H9 (cell line): ENCODE measurements around the gene RSU1. TPM values are rescaled to one million over a fixed set of nuclear protein-coding genes. Genes with fewer than 3 reads are reported as not detected.

Experiments
- DNase-seq: peaks from one replicate; pipeline ENCODE4 v3.0.0-alpha.2; 2017
- H2AFZ ChIP-seq: one replicate; pipeline ENCODE4 v1.6.1; 2013; ENCODE audit warnings: mild to moderate bottlenecking, low read length, control low read depth, moderate library complexity
- H2AK5ac ChIP-seq: 2 replicates; pipeline ENCODE4 v1.6.1; 2013; ENCODE audit warnings: low read length, control low read depth, mixed read lengths; ENCODE audit not compliant: insufficient read length
- H2BK120ac ChIP-seq: one replicate; pipeline ENCODE4 v1.6.1; 2013; ENCODE audit warnings: low read depth, mild to moderate bottlenecking, low read length, control low read depth, inconsistent platforms; ENCODE audit not compliant: poor library complexity, severe bottlenecking
- H2BK12ac ChIP-seq: 2 replicates; pipeline ENCODE4 v1.6.1; 2013; ENCODE audit warnings: low read length, control low read depth, mixed read lengths, low read depth; ENCODE audit not compliant: insufficient read length
- H2BK15ac ChIP-seq: 2 replicates; pipeline ENCODE4 v1.6.1; 2013; ENCODE audit warnings: low read depth, low read length, control low read depth
- H2BK20ac ChIP-seq: one replicate; pipeline ENCODE4 v1.6.1; 2013; ENCODE audit warnings: low read depth, mild to moderate bottlenecking, low read length, control low read depth, inconsistent platforms; ENCODE audit not compliant: poor library complexity, severe bottlenecking
- H2BK5ac ChIP-seq: 2 replicates; pipeline ENCODE4 v1.6.1; 2013; ENCODE audit warnings: low read length, control low read depth, mixed read lengths; ENCODE audit not compliant: insufficient read length
- H3K14ac ChIP-seq: 2 replicates; pipeline ENCODE4 v1.6.1; 2013; ENCODE audit warnings: low read length, control low read depth; ENCODE audit not compliant: insufficient read depth
- H3K18ac ChIP-seq: 2 replicates; pipeline ENCODE4 v1.6.1; 2013; ENCODE audit warnings: low read depth, mild to moderate bottlenecking, mixed read lengths, low read length, control low read depth; ENCODE audit not compliant: insufficient read length
- H3K23ac ChIP-seq: 2 replicates; pipeline ENCODE4 v1.6.1; 2013; ENCODE audit warnings: low read length, control low read depth, mixed read lengths, low read depth; ENCODE audit not compliant: insufficient read length
- H3K23me2 ChIP-seq: 2 replicates; pipeline ENCODE4 v1.6.1; 2013; ENCODE audit warnings: low read depth, mild to moderate bottlenecking, mixed read lengths, low read length, control low read depth; ENCODE audit not compliant: insufficient read length, poor library complexity, severe bottlenecking
- H3K27ac ChIP-seq: 2 replicates; pipeline ENCODE4 v1.5.1; 2013; ENCODE audit warnings: low read length, control low read depth, mixed read lengths, low read depth; ENCODE audit not compliant: insufficient read length
- H3K27me3 ChIP-seq: 2 replicates; pipeline ENCODE4 v1.6.1; 2013; ENCODE audit warnings: low read length, control low read depth, inconsistent platforms; ENCODE audit not compliant: insufficient read depth
- H3K4ac ChIP-seq: 2 replicates; pipeline ENCODE4 v1.6.1; 2013; ENCODE audit warnings: low read depth, mild to moderate bottlenecking, control low read depth, inconsistent platforms, low read length, moderate library complexity
- H3K4me1 ChIP-seq: 2 replicates; pipeline ENCODE4 v1.6.1; 2013; ENCODE audit warnings: low read length, control low read depth, inconsistent platforms; ENCODE audit not compliant: insufficient read depth
- H3K4me2 ChIP-seq: 2 replicates; pipeline ENCODE4 v1.6.1; 2013; ENCODE audit warnings: low read length, control low read depth, mixed read lengths; ENCODE audit not compliant: insufficient read length, insufficient read depth
- H3K56ac ChIP-seq: 2 replicates; pipeline ENCODE4 v1.6.1; 2013; ENCODE audit warnings: low read depth, mild to moderate bottlenecking, mixed read lengths, low read length, control low read depth; ENCODE audit not compliant: insufficient read length
- H3K79me1 ChIP-seq: 2 replicates; pipeline ENCODE4 v1.6.1; 2013; ENCODE audit warnings: low read depth, mild to moderate bottlenecking, moderate library complexity, low read length, control low read depth, inconsistent platforms; ENCODE audit not compliant: insufficient read depth, poor library complexity, severe bottlenecking
- H3K79me2 ChIP-seq: 2 replicates; pipeline ENCODE4 v1.6.1; 2013; ENCODE audit warnings: low read length, control low read depth, inconsistent platforms; ENCODE audit not compliant: insufficient read depth
- H3K9ac ChIP-seq: 2 replicates; pipeline ENCODE4 v1.6.1; 2013; ENCODE audit warnings: low read length, control low read depth, mixed read lengths; ENCODE audit not compliant: insufficient read length; ENCODE audit errors: extremely low read depth
- H3K9me3 ChIP-seq: one replicate; pipeline ENCODE4 v1.6.1; 2013; ENCODE audit warnings: low read depth, low read length, inconsistent platforms; ENCODE audit not compliant: control insufficient read depth
- H3T11ph ChIP-seq: one replicate; pipeline ENCODE4 v1.6.1; 2013; ENCODE audit warnings: mild to moderate bottlenecking, low read length, control low read depth, inconsistent platforms
- H4K20me1 ChIP-seq: one replicate; pipeline ENCODE4 v1.6.1; 2013; ENCODE audit not compliant: control insufficient read depth, insufficient read length, insufficient read depth
- H4K5ac ChIP-seq: 2 replicates; pipeline ENCODE4 v1.6.1; 2013; ENCODE audit warnings: low read depth, mild to moderate bottlenecking, mixed read lengths, low read length, control low read depth; ENCODE audit not compliant: insufficient read length
- H4K8ac ChIP-seq: replicated peaks from 2 replicates; pipeline ENCODE4 v1.6.1; 2013; ENCODE audit warnings: low read length, control low read depth, mixed read lengths, low read depth; ENCODE audit not compliant: insufficient read length
- H4K91ac ChIP-seq: 2 replicates; pipeline ENCODE4 v1.6.1; 2013; ENCODE audit warnings: low read depth, mild to moderate bottlenecking, moderate library complexity, mixed read lengths, low read length, control low read depth; ENCODE audit not compliant: insufficient read length
- H3K27ac Mint-ChIP-seq, 3 experiments: 2 replicates in 2 of 3; 3 replicates in 1 of 3; pipeline ENCODE4 v1.8.0; 2020 to 2021; ENCODE audit warnings: mixed read lengths in 3 of 3, mild to moderate bottlenecking in 1 of 3, moderate library complexity in 1 of 3
- H3K27me3 Mint-ChIP-seq: 2 replicates; pipeline ENCODE4 v1.8.0; 2021; ENCODE audit warnings: low read depth, mild to moderate bottlenecking, moderate library complexity, mixed read lengths
- H3K36me3 Mint-ChIP-seq, 3 experiments: 2 replicates in 2 of 3; 3 replicates in 1 of 3; pipeline ENCODE4 v1.8.0; 2020 to 2021; ENCODE audit warnings: low read depth in 3 of 3, mixed read lengths in 3 of 3; ENCODE audit not compliant: insufficient read depth in 1 of 3
- H3K4me1 Mint-ChIP-seq, 2 experiments: 2 replicates each; pipeline ENCODE4 v1.8.0; 2020; ENCODE audit warnings: mixed read lengths in 2 of 2
- H3K4me3 Mint-ChIP-seq, 2 experiments: 2 replicates in 1 of 2; 3 replicates in 1 of 2; pipeline ENCODE4 v1.8.0; 2020 to 2021; ENCODE audit warnings: mild to moderate bottlenecking in 2 of 2, mixed read lengths in 2 of 2, moderate library complexity in 1 of 2
- H3K9me3 Mint-ChIP-seq, 2 experiments: 2 replicates in 1 of 2; 3 replicates in 1 of 2; pipeline ENCODE4 v1.8.0; 2020; ENCODE audit warnings: mild to moderate bottlenecking in 2 of 2, mixed read lengths in 2 of 2, moderate library complexity in 1 of 2
- WGBS: extraction: QIAGEN DNeasy Blood & Tissue Kit; methylation state at CpG from one replicate; pipeline ENCODE4 v1.1.7; 2013; ENCODE audit warnings: missing lambda C conversion rate, low lambda C conversion rate, mixed read lengths; ENCODE audit not compliant: insufficient read length; ENCODE audit errors: extremely low coverage; 5-methylcytosine and 5-hydroxymethylcytosine counted together
- total RNA-seq: library from RNA; stranded (reverse); gene quantifications from 2 replicates; pipeline ENCODE4 v1.2.1, GENCODE V29; 2021
- TF ChIP-seq, protein P1 (sequence below): fragments of 200-600 bp; sonication (generic); conservative IDR thresholded peaks from 3 replicates; pipeline ENCODE4 v1.8.0; 2021; ENCODE audit warnings: antibody characterized with exemption, mild to moderate bottlenecking

RSU1 gene
- total RNA-seq, 1 experiment from 2014 or later = 59.4 TPM

DNA sequence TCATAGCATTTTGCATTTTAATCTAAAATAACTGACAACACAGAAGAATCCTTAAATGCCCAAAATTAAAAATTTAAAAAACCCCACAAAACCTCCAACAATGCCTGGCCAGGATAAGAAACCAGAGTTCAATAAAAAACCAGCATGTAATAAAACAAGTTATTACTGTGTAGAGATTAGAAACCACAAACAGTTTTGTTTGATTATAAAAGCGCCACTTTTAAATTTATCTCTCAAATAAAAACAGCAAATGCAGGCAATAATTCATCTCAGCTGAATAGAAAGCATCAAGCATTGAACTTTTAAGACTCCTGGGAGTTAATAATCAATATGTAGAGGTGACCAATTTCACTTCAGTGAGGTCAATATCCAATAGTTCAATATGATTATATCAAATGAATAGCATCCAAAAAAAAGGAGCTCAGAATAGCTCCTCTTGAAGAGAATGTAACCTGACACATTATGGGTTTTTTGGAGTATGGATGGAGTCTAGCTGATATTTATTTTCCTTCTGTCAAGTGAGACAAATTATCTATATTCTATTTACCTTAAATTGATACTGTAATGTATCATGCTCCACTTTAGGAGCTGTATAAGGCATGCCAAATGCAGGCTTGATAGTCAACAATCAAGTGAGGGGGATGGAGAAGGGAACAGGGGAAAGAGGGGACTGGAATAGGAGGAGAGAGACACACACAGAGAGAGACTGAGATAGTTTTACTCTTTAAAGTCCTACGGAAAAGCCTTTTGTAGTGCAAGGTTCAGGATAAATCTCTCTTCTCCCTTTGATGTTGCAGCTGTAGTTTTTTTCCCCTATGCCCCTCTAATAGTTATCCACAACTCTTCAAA, 130.9 kb downstream of the RSU1 start:
- H3K9me3 Mint-ChIP-seq = no peaks in the 10 kb centered on the region
- no peak overlapping the region for H3K23ac ChIP-seq

More for the DNA sequence above, 130.9 kb downstream of the RSU1 start:
- no CpG with 5 or more reads among the region's 2 CpGs for WGBS
- Histone ChIP-seq H3K4me2 (no peak overlapping the region), H3K27ac (no peak overlapping the region), H2BK120ac (no peak overlapping the region), H3T11ph (no peak overlapping the region), H4K8ac (no peak overlapping the region), H3K4me1 (no peaks in the 10 kb centered on the region), H2BK20ac (no peak overlapping the region), H3K18ac (no peak overlapping the region), H2AFZ (no peak overlapping the region), H2AK5ac (no peak overlapping the region), H3K79me2 (no peaks in the 10 kb centered on the region), H2BK12ac (no peak overlapping the region), H4K20me1 (no peaks in the 10 kb centered on the region), H2BK5ac (no peak overlapping the region), H3K27me3 (no peaks in the 10 kb centered on the region), H4K91ac (no peak overlapping the region), H3K79me1 (no peaks in the 10 kb centered on the region), H3K56ac (no peak overlapping the region), H2BK15ac (no peak overlapping the region), H3K9me3 (no peaks in the 10 kb centered on the region), H4K5ac (no peak overlapping the region), H3K4ac (no peak overlapping the region), H3K23me2 (no peaks in the 10 kb centered on the region), H3K9ac (no peak overlapping the region), H3K14ac (no peak overlapping the region)
- Mint-ChIP-seq H3K27me3 (no peaks in the 10 kb centered on the region), H3K36me3 (peaks cover 0 to 2% (median 0%) of the 10 kb centered on the region in 3 experiments; a peak in 1 of 7 replicates), H3K4me1 (peaks cover 0 to 2% of the 10 kb centered on the region in 2 experiments; a peak in 1 of 4 replicates), H3K4me3 (no peak overlapping the region; a peak in 1 of 5 replicates), H3K27ac (no peak overlapping the region)
- TF ChIP-seq, protein P1, sequence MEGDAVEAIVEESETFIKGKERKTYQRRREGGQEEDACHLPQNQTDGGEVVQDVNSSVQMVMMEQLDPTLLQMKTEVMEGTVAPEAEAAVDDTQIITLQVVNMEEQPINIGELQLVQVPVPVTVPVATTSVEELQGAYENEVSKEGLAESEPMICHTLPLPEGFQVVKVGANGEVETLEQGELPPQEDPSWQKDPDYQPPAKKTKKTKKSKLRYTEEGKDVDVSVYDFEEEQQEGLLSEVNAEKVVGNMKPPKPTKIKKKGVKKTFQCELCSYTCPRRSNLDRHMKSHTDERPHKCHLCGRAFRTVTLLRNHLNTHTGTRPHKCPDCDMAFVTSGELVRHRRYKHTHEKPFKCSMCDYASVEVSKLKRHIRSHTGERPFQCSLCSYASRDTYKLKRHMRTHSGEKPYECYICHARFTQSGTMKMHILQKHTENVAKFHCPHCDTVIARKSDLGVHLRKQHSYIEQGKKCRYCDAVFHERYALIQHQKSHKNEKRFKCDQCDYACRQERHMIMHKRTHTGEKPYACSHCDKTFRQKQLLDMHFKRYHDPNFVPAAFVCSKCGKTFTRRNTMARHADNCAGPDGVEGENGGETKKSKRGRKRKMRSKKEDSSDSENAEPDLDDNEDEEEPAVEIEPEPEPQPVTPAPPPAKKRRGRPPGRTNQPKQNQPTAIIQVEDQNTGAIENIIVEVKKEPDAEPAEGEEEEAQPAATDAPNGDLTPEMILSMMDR = no peak
- no peak for DNase-seq
